Stimulated activated CD4-positive, alpha-beta T cell treated with anti-CD3 and anti-CD28 coated beads, Interleukin-4, amount 100 ng/mL, for 48 hours (primary cell): ENCODE results near the gene CERS1.
"Not testable (repeated sequence)": the region's sequence is repeated elsewhere in the genome, so short reads cannot be mapped to it uniquely, and the experiment has no call there.

Source experiments
- DNase-seq, 2 donors: peaks; one replicate each; pipeline ENCODE4 v3.0.0-alpha.2; 2020; ENCODE audit warnings: low read depth in 2 of 2

The CERS1 gene

GRCh38 chr19:18919086-18919899, 23.3 kb upstream of the CERS1 start, which contains the start of the genes COPE and DDX49:
COPE (minus strand) TSS chr19:18919387; CDS start chr19:18919348, 39 bp downstream.
DDX49 (plus strand) TSS chr19:18919715; CDS start chr19:18919742, 27 bp downstream.
- peak; percentile 94 to 97 for DNase-seq

DNA sequence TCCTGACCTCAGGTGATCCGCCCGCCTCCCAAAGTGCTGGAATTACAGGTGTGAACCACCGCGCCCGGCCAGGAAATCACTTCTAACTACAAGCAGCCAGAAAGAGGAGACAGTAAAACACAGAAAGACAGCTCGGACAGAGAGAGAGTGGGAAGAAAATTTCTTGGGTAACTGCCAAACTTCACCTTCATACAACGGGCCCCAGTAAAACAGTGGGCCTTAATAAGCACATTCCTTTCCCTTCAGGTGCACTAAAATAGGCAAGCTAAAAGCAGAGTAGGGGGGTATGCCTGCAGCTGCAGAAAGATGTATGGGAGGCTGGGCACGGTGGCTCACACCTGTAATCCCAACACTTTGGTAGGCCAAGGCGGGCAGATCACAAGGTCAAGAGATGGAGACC, 21.6 kb upstream of the CERS1 start:
- not testable (repeated sequence) for DNase-seq

- peak in 1 of 2 donors; percentile 34 for DNase-seq
Measured at GRCh38 chr19:18915639-18916038, 19.7 kb upstream of the CERS1 start.

DNA sequence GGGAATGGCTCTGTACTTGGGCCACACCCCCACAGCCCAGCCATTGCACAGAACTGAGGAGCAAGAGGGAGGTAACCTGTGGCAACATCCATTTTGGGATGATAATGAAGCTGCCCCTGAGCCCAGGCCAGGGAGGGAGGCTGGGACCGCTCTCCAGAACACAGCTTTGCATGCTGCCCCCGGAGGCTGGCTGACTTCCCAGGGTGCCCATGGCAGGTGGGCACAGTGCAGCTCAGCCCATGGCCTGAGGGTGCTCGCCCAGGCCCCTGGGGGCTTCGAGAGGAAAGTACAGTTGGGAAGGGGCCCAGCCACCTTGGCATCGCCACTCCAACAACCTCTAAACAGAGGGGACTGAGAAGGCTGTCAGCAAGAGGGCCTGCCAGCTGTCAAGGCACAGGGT, 17.5 kb upstream of the CERS1 start:
- no peak for DNase-seq

- no peak for DNase-seq
Measured at GRCh38 chr19:18912933-18913332, 17.0 kb upstream of the CERS1 start.

- DNase-seq: no peak
Measured at GRCh38 chr19:18910801-18911436, 15.0 kb upstream of the CERS1 start.

- DNase-seq: no peak
Measured at GRCh38 chr19:18910010-18910409, 14.1 kb upstream of the CERS1 start.

DNA sequence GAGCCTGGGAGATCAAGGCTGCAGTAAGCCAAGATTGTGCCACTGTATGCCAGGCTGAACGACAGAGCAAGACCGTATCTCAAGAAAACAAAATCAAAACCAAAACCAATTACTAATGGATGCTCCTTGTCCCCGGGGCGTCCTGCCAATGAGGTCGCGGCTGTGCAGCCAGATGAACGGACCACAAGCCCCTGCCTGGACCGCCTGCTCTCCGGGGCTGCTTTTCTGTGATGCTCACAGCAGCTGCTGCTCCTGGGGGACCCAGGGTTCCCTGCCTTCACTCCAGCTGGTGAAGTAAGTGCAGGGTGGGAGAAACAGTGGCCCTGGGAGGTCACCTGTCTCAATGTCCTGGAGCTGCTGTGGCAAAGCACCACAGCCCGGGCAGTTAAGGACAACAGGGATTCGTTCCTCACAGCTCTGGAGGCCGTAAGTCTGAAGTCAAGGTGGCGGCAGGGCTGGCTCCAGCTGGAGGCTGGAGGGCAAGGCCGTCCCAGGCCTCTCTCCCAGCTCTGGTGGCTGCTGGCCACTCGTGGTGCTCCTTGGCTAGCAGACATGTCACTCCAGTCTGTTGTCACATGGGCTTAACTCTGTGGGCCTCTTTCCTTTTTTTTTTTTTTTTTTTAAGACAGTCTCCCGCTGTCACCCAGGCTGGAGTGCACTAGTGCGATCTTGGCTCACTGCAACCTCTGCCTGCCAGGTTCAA, 13.1 kb upstream of the CERS1 start:
- no peak for DNase-seq

GRCh38 chr19:18906605-18907519, 10.9 kb upstream of the CERS1 start:
- DNase-seq: no peak

DNA sequence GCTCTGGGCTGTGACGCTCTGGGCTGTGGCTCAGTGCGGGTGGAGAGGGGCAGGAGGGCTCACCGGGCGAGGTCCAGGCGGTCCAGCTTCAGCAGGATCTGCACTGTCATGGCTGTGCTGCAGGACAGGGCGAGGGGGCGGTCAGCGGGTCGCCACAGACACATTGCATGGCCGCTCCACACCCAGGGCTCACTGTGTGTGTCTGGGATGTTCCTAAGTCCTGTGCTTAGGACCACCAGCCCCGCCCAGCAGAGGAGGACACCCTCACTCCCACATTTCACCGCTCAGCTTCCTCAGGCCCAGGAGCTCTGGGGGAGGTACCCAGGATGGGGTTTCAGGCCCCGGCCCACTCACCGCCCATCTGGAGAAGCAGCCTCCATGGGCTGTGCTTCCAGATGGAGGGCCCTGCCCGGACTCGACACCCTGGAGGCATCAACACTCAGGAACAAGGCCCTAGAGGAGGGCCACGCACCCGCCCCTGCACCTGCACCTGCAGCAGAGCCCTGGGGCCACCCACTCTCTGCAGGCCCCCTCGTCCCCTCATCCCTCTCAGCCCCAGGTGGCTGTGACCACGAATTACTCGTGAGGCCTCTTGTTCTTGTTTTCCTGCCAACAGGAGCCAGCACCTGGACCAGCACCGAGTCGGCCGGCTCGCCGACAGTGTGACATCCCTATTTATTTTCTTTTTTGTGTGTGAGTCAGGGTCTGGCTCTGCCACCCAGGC, 9.7 kb upstream of the CERS1 start:
- no peak for DNase-seq

- DNase-seq: no peak
Measured at GRCh38 chr19:18905058-18905456, 9.1 kb upstream of the CERS1 start.

DNA sequence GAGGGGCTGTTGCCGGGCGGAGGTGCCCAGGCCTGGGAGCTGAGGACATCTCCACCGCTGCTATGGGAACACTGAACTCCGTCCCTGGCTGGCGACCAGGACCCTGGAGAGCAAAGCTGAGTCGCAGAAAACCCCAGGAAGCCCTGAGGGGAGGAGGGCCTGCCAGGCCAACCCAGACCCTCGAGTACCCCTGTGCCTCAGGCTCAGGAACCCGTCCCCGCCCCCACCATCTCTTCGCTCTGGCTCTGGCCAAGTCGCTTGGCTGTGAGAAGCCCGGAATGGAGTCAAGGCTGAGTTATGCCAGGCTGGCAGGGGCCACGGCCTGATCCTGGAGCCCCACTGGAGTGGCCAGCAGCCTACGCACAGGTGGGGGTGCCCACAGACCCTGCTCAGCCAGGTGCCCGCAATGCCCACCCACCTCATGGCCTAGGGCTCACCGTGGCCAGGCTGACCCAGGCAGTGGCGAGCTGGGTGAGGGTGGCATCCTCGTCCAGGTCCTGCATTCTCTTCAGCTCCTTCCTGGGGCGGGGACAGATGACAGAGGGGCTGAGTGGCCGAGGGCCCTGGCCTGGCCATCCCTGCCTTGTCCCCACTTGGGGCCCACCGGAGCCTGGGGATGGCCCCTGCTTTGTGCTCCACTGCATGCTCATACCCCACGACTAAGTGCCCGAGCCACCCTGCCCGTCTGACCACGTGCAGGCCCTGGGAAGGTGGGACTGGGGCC, 8.5 kb upstream of the CERS1 start:
- no peak for DNase-seq

DNA sequence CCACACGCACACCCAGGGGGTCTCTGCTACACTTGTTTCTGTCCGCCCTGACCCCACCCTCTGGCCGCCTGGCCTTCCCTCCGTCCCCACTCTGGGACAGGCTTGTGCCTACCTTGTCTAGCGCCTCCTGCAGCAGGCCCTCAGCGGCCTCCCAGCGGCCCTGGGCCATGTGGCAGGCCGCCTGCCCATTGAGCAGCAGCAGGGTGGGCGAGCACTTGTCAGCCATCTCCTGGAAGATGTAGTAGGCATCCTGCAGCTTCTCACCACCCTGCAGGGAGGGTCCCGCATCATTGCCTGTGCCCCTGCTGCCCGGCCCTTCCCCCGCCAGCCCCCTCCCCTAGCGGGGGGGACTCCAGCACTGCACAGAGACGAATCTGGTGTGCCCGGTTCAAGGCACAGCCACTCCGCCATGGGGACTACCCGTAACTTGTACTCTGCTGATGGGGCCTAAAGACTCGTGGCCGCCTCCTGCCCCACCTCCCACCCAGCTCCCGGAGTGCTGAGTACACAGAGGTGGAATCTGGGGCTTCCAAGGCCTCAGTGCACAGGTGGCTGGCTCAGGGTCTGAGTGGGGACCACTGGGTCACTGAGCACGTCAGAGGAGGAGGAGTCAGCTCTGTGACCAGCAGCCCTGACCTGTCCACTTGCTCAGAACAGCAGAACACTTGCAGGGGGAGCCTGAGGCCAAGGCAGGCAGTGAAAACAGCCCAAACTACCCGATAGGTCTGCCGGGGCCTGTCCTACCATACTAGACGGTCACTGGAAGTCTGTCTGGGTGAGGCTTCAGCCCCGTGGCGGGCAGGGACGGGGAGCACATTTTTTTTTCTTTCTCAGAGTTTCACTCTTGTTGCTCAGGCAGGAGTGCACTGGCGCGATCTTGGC, 7.4 kb upstream of the CERS1 start:
- DNase-seq: no peak

DNA sequence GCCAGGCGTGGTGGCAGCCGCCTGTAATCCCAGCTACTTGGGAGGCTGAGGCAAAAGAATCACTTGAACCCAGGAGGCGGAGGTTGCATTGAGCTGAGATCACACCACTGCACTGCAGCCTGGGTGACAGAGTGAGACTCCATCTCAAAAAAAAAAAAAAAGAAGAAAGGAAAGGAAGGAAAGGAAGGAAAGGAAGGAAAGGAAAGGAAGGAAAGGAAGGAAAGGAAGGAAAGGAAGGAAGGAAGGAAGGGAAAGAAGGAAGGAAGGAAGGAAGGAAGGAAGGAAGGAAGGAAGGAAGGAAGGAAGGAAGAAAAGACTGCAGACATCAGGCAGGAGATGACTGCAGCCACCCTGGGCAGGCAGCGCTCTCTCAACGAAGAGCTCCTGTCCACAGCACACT, 6.6 kb upstream of the CERS1 start:
- not testable (repeated sequence) for DNase-seq

GRCh38 chr19:18901491-18901890, 5.5 kb upstream of the CERS1 start:
- no peak for DNase-seq

GRCh38 chr19:18900700-18901481, 4.9 kb upstream of the CERS1 start:
- DNase-seq: no peak

GRCh38 chr19:18899624-18900560, 3.9 kb upstream of the CERS1 start:
- no peak for DNase-seq
